ENCODE results near the gene PPP2R2B.

GRCh38 chr5:146533882-146534281, 344.7 kb downstream of the PPP2R2B start:
- TF ChIP-seq ZBTB33 (IDR thresholded peaks at IDR 0.05; ENCODE audit: extremely low read depth, insufficient replicate concordance, low read length) (no peak), POLR2A (IDR thresholded peaks at IDR 0.05; ENCODE audit: borderline replicate concordance, extremely low read depth, insufficient read depth, insufficient read length) (no peak), CTCF (IDR thresholded peaks at IDR 0.05 in 2 of 3, conservative IDR thresholded peaks at IDR 0.05 in 1 of 3; ENCODE audit: borderline replicate concordance in 1 of 3, insufficient read depth in 1 of 3, low read depth in 2 of 3, low read length in 2 of 3) (no peak), EZH2phosphoT487 (IDR thresholded peaks at IDR 0.05; ENCODE audit: borderline replicate concordance) (no peak), SP1 (IDR thresholded peaks at IDR 0.05; ENCODE audit: low read depth) (no peak), POLR2AphosphoS5 (IDR thresholded peaks at IDR 0.05; ENCODE audit: low read depth, low read length) (no peak), SIN3A (IDR thresholded peaks at IDR 0.05; ENCODE audit: low read depth) (no peak), EZH2 (IDR thresholded peaks at IDR 0.05) (no peak)
